HG03521 (cell line): ENCODE measurements around the gene FCHSD1.

Source experiments
- ATAC-seq: cut with Tn5 transposase; IDR thresholded peaks from one replicate; pipeline ENCODE4 v1.9.1; 2021; ENCODE audit warnings: mild to moderate bottlenecking, moderate library complexity; ENCODE audit not compliant: unreplicated experiment

FCHSD1 gene

GRCh38 chr5:141646026-141646425 is 5.2 kb downstream of the FCHSD1 start:
- no peak for ATAC-seq

GRCh38 chr5:141641634-141642267 is 9.5 kb downstream of the FCHSD1 start:
- peak; percentile 32 for ATAC-seq

DNA sequence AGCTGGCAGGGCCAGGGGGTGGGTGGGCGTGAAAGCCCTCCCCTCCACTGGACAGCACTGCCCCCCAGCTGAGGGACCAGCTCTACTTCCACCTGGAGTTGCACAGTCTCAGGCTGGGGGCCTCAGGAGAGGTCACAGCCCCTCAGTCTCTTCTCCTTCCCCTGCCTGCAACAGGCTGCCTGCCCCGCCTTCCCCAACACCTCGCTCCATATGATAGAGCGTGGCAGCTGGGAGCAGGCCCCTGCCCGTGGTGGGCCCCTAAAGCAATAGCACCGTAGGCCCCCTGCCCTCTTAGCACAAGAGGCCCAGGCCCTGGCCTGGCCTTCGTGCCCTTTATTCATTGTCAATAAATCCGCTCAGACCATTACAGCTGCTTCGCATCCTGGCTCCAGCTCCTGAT is 10.5 kb downstream of the FCHSD1 start:
- ATAC-seq: no peak

DNA sequence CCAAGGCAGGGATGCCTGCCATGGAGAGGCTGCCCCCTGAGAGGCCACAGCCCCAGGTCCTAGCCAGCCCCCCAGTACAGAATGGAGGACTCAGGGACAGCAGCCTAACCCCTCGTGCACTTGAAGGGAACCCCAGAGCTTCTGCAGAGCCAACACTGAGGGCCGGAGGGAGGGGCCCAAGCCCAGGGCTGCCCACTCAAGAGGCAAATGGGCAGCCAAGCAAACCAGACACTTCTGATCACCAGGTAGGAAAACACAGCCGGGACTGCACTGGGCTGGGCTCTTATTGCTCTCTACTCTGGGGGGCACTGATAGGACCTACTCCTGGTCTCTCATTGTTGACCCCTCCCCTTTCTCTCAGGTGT is 11.2 kb downstream of the FCHSD1 start:
- ATAC-seq: no peak

DNA sequence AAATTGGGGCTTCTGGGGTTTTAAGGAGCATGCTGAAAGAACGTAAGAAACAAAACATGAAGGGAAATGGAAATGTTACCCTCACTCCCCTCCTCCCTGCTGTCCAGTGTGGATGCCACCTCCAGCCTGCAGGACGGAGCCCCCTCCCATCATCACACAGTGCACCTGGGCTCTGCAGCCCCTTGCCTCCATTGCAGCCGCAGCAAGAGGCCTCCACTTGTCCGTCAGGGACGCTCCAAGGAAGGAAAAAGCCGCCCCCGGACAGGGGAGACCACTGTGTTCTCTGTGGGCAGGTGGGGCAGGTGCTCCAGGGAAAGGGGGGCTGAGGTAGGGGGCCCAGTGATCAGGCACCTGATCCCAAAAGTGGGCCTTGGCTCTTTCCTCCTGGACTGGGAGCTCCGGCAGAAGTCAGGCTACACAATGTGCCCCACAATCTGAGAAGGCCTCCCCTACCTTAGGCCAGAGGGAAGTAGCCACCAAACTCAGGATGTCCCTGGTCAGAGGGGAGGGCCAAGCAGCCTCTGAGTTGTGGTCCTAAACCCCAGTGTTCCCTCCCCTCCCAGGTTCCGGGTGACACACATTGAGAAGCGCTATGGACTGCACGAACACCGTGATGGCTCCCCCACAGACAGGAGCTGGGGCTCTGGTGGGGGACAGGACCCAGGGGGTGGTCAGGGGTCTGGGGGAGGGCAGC is 11.7 kb downstream of the FCHSD1 start:
- ATAC-seq: no peak

DNA sequence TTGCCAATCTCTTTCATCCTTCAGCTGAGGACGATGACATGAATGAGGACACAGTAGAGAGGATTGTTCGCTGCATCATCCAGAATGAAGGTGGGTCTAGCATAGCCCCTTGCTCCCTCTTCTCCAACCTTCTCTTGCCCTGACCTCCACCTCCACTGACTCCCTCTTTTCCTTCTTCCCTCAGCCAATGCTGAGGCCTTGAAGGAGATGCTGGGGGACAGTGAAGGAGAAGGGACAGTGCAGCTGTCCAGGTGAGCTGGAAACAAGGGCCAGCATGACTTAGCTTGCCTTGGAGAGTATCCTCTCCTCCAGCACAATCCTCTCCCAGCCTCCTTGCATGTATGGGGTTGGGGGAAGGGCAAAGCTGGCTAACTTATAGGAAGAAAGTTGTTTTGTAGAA is 12.4 kb downstream of the FCHSD1 start:
- ATAC-seq: no peak

- ATAC-seq: peak; percentile 30
Measured at GRCh38 chr5:141637767-141638419, 13.3 kb downstream of the FCHSD1 start.

GRCh38 chr5:141637123-141637766 is 14.0 kb downstream of the FCHSD1 start:
- peak; percentile 21 for ATAC-seq

GRCh38 chr5:141636413-141637122 is 14.7 kb downstream of the FCHSD1 start, which contains the start of the genes HDAC3 and RELL2:
TSS of gene HDAC3 (minus strand) at chr5:141636849. CDS start at chr5:141636790, 59 bp downstream.
TSS of gene RELL2 (plus strand) at chr5:141636997. CDS start at chr5:141638226, 1,229 bp downstream.
- peak; percentile 82 for ATAC-seq

- no peak for ATAC-seq
Measured at GRCh38 chr5:141636106-141636412, 15.2 kb downstream of the FCHSD1 start.

DNA sequence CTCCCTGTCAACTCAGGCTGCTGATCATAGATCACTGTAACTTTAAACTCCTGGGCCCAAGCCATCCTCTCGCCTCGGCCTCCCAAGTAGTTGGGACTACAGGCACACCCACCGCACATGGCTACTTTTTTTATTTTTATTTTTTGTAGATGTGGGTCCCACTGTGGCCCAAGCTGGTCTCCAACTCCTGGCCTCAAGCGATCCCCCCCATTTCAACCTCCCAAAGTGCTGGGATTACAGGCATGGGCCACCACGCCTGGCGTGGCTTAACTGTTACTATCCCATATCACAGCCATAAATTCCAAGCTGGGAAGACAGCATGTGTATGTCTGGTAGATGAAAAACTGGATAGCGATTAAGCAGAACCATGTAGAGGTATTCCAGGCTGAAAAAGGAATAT is 15.6 kb downstream of the FCHSD1 start:
- ATAC-seq: no peak

DNA sequence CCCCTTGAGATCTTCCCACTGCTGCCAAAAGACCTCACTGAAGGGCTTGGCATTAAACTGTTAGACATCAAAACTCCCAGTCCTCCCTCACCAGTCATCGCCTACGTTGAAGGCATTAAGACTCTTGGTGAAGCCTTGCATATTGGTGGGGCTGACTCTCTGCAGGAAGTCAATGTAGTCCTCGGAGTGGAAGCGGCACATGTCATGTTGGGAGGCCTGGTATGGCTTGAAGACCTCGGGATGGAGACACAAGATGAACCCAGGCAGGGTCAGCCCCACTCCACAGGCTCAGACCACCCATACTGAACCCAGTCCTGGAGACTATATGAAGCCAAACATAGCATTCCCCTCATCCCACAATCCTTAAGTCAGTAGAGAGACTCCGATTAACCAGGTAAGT is 16.5 kb downstream of the FCHSD1 start:
- no peak for ATAC-seq

GRCh38 chr5:141633871-141634561 is 17.2 kb downstream of the FCHSD1 start:
- ATAC-seq: peak; percentile 47

DNA sequence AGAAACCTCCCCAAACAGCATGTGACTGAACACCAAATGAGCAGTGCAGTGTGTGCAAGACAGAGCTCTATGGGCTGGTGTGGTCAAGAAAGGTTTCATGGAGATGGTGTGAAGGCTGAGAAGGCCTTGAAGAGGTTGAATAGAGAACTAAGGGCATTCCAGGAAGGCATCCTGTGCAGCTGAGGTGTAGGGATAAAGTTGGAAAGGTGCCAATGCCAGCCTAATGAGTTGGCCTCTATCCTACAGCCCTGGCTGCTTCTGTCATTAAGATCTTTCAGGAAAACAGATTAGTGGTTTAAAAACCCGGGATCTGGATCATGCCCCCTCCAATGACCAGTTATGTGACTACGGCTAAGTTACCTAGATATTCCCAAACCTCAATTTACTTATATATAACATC is 18.6 kb downstream of the FCHSD1 start:
- no peak for ATAC-seq

- no peak for ATAC-seq
Measured at GRCh38 chr5:141630570-141631140, 20.6 kb downstream of the FCHSD1 start.

- no peak for ATAC-seq
Measured at GRCh38 chr5:141628175-141628788, 22.9 kb downstream of the FCHSD1 start.

DNA sequence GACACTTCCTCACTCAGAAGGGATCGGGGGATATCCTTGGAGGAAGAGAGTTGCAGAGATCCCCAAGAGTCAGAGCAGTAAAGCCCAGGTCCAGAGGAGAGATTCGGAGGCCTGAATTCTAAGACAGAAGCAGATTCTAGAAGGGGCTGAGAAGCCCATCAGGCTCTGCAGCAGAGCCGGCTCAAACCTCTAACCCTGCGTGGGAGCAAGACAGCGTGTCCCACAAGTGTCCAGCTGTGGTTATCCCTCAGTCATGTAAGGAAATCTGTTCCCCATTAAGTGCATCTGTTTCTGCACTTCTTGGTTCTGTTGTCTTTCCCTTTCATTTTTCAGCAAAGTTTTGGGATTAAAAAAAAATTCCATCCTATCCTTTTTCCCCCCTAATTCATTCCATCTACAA is 27.6 kb downstream of the FCHSD1 start:
- no peak for ATAC-seq

- ATAC-seq: peak; percentile 35
Measured at GRCh38 chr5:141623186-141623585, 28.0 kb downstream of the FCHSD1 start.

GRCh38 chr5:141618804-141619554 is 32.2 kb downstream of the FCHSD1 start, which contains the start of gene DIAPH1:
TSS of gene DIAPH1 (minus strand) at chr5:141619000. CDS start at chr5:141618914, 86 bp downstream.
- peak; percentile 82 for ATAC-seq
